Lower leg skin (tissue), 3 donors: Measurements from ENCODE around the gene DGCR8.

Source experiments
- CTCF ChIP-seq, 3 donors: fragments of 450-650 bp; IDR thresholded peaks; one replicate each; pipeline ENCODE4 v1.5.1; 2016; ENCODE audit warnings: antibody characterized with exemption in 3 of 3, mild to moderate bottlenecking in 3 of 3, moderate library complexity in 2 of 3
- POLR2A ChIP-seq, 2 donors: fragments of 450-650 bp; IDR thresholded peaks; one replicate each; pipeline ENCODE4 v1.6.1; 2016 to 2017; ENCODE audit warnings: antibody characterized with exemption in 2 of 2, mild to moderate bottlenecking in 1 of 2, moderate library complexity in 1 of 2

- TF ChIP-seq POLR2A (IDR thresholded peaks at IDR 0.05) (no peak), CTCF (IDR thresholded peaks at IDR 0.05) (no peak)
Measured at GRCh38 chr22:20107951-20108756, 28.1 kb downstream of the DGCR8 start.
